Astrocyte (in vitro differentiated cells and primary cell): ENCODE results near the gene NXPH1.

ENCODE experiments used
- EZH2 ChIP-seq: IDR thresholded peaks from 2 replicates; pipeline ENCODE4 v1.6.1; 2012; ENCODE audit warnings: mild to moderate bottlenecking, low read length, inconsistent platforms; ENCODE audit not compliant: insufficient read depth
- TF ChIP-seq, protein P1 (sequence below): IDR thresholded peaks from 2 replicates; pipeline ENCODE4 v1.5.1; 2011; ENCODE audit warnings: low read depth, mild to moderate bottlenecking, inconsistent platforms, low read length, moderate library complexity; ENCODE audit not compliant: insufficient read depth

DNA sequence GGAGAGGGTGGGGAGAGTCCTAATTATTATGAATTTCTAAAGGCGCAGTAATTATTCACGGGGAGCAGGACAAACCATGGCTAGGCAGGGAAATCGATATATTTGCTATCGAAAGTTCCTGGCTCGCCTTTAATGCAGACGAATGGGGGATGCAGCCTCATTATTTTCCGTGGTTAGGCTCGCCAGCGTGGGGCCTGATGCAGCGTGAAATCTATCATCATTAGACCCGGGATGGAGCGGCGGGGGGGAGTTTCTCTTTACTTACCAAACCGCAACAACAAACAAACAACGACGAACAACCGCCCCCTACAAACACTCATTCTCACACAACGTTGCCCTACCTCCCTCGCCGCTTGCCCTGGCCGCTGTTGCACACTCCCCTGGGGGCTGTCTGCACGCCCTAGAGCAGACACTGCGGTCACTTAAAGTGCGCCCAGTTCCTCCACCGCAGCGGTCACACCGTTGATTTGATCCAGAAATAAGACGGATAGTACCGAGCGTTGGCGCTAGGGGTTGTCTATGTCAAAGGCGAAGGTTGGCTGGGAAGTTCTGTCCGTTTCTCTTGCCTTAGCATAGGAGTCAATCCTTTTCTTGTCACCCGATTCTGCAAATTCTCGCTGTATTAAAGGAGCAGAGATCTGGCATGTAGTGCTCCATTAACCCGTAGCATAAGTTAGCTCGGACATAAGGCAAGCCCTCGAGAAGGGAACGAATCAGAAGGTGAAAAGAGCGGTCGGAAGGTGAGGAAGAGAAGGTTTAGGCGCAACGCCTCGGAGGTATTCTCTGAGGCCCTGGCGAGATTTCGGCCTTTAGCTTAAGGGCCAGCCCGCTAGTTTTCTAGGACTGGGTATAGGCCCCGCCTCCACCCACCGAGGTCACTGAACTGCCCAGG lies 10.4 kb downstream of the NXPH1 start:
- TF ChIP-seq, protein P1, sequence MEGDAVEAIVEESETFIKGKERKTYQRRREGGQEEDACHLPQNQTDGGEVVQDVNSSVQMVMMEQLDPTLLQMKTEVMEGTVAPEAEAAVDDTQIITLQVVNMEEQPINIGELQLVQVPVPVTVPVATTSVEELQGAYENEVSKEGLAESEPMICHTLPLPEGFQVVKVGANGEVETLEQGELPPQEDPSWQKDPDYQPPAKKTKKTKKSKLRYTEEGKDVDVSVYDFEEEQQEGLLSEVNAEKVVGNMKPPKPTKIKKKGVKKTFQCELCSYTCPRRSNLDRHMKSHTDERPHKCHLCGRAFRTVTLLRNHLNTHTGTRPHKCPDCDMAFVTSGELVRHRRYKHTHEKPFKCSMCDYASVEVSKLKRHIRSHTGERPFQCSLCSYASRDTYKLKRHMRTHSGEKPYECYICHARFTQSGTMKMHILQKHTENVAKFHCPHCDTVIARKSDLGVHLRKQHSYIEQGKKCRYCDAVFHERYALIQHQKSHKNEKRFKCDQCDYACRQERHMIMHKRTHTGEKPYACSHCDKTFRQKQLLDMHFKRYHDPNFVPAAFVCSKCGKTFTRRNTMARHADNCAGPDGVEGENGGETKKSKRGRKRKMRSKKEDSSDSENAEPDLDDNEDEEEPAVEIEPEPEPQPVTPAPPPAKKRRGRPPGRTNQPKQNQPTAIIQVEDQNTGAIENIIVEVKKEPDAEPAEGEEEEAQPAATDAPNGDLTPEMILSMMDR = no peak
- no peak for TF ChIP-seq EZH2
